Neuronal stem cell (in vitro differentiated cells): Measurements from ENCODE around the gene ADAM12.

ENCODE experiments used
- DNase-seq: peaks from one replicate; pipeline ENCODE4 v3.0.0-alpha.2; 2013; ENCODE audit warnings: low spot score
- H2AFZ ChIP-seq: one replicate; pipeline ENCODE4 v1.6.1; 2013; ENCODE audit warnings: mild to moderate bottlenecking, low read length, inconsistent platforms
- H2AK5ac ChIP-seq: 2 replicates; pipeline ENCODE4 v1.6.1; 2013; ENCODE audit warnings: low read depth, mild to moderate bottlenecking, inconsistent platforms, low read length, moderate library complexity, mixed read lengths
- H2BK120ac ChIP-seq: 2 replicates; pipeline ENCODE4 v1.6.1; 2013; ENCODE audit warnings: low read depth, mild to moderate bottlenecking, inconsistent platforms, low read length, moderate library complexity, mixed read lengths
- H2BK12ac ChIP-seq: one replicate; pipeline ENCODE4 v1.6.1; 2013; ENCODE audit warnings: low read length, inconsistent platforms
- H2BK15ac ChIP-seq: 2 replicates; pipeline ENCODE4 v1.6.1; 2013; ENCODE audit warnings: mild to moderate bottlenecking, low read length, inconsistent platforms, mixed read lengths
- H2BK5ac ChIP-seq: one replicate; pipeline ENCODE4 v1.6.1; 2013; ENCODE audit warnings: inconsistent platforms, mild to moderate bottlenecking, low read length, moderate library complexity
- H3K14ac ChIP-seq: one replicate; pipeline ENCODE4 v1.6.1; 2013; ENCODE audit warnings: low read length, inconsistent platforms
- H3K18ac ChIP-seq: 2 replicates; pipeline ENCODE4 v1.6.1; 2013; ENCODE audit warnings: low read length, inconsistent platforms
- H3K23ac ChIP-seq: 2 replicates; pipeline ENCODE4 v1.6.1; 2013; ENCODE audit warnings: low read depth, mild to moderate bottlenecking, mixed read lengths, low read length, inconsistent platforms; ENCODE audit not compliant: poor library complexity
- H3K27ac ChIP-seq: replicated peaks from 3 replicates; pipeline ENCODE4 v1.5.1; 2013; ENCODE audit warnings: low read length, inconsistent platforms
- H3K27me3 ChIP-seq, 3 experiments: 2 replicates each; pipeline ENCODE4 v1.6.1; 2013; ENCODE audit warnings: low read length in 3 of 3, mild to moderate bottlenecking in 2 of 3, inconsistent platforms in 1 of 3, low read depth in 1 of 3, mixed read lengths in 1 of 3, moderate library complexity in 1 of 3; ENCODE audit not compliant: control insufficient read depth in 3 of 3, insufficient read depth in 3 of 3
- H3K36me3 ChIP-seq, 2 donors: replicated peaks in 1 of 2; 2 replicates each; pipeline ENCODE4 v1.6.1; 2013; ENCODE audit warnings: low read length in 2 of 2; ENCODE audit not compliant: control insufficient read depth in 2 of 2, insufficient read depth in 2 of 2
- H3K4ac ChIP-seq: 2 replicates; pipeline ENCODE4 v1.6.1; 2013; ENCODE audit warnings: inconsistent platforms, mild to moderate bottlenecking, low read length, moderate library complexity
- H3K4me1 ChIP-seq, 2 donors: 1 replicate in 1 of 2; 2 replicates in 1 of 2; pipeline ENCODE4 v1.6.1; 2013; ENCODE audit warnings: low read length in 2 of 2, low read depth in 1 of 2; ENCODE audit not compliant: control insufficient read depth in 2 of 2, insufficient read depth in 1 of 2
- H3K4me2 ChIP-seq: one replicate; pipeline ENCODE4 v1.6.1; 2013; ENCODE audit warnings: mild to moderate bottlenecking, low read length, inconsistent platforms; ENCODE audit not compliant: insufficient read depth, poor library complexity, severe bottlenecking
- H3K4me3 ChIP-seq, 2 donors: 2 replicates each; pipeline ENCODE4 v1.5.1; 2013; ENCODE audit warnings: low read length in 2 of 2, mild to moderate bottlenecking in 2 of 2, inconsistent platforms in 1 of 2, moderate library complexity in 1 of 2
- H3K79me1 ChIP-seq: one replicate; pipeline ENCODE4 v1.6.1; 2013; ENCODE audit warnings: low read depth, mild to moderate bottlenecking, inconsistent platforms, low read length, moderate library complexity
- H3K9ac ChIP-seq: one replicate; pipeline ENCODE4 v1.6.1; 2013; ENCODE audit warnings: mild to moderate bottlenecking, low read depth, low read length, inconsistent platforms; ENCODE audit not compliant: poor library complexity
- H3K9me3 ChIP-seq, 2 donors: replicated peaks in 1 of 2; 2 replicates each; pipeline versions ENCODE3 to v1.6.1; 2013; ENCODE audit warnings: low read length in 2 of 2, mild to moderate bottlenecking in 2 of 2, inconsistent platforms in 1 of 2, low read depth in 1 of 2, mixed read lengths in 1 of 2, moderate library complexity in 1 of 2; ENCODE audit not compliant: control insufficient read depth in 2 of 2, insufficient read depth in 1 of 2
- H4K8ac ChIP-seq: one replicate; pipeline ENCODE4 v1.6.1; 2013; ENCODE audit warnings: low read depth, mild to moderate bottlenecking, inconsistent platforms, low read length, moderate library complexity
- H4K91ac ChIP-seq: one replicate; pipeline ENCODE4 v1.6.1; 2013; ENCODE audit warnings: low read length, low read depth, mild to moderate bottlenecking, inconsistent platforms; ENCODE audit not compliant: poor library complexity
- WGBS, 2 donors: extraction: QIAGEN DNeasy Blood & Tissue Kit; methylation state at CpG; one replicate each; pipeline ENCODE4 v1.1.7; 2013; ENCODE audit warnings: missing lambda C conversion rate in 2 of 2, mixed read lengths in 1 of 2; ENCODE audit not compliant: insufficient read length in 2 of 2, insufficient replicate concordance in 1 of 2; ENCODE audit errors: extremely low coverage in 2 of 2; 5-methylcytosine and 5-hydroxymethylcytosine counted together

ADAM12 gene

DNA sequence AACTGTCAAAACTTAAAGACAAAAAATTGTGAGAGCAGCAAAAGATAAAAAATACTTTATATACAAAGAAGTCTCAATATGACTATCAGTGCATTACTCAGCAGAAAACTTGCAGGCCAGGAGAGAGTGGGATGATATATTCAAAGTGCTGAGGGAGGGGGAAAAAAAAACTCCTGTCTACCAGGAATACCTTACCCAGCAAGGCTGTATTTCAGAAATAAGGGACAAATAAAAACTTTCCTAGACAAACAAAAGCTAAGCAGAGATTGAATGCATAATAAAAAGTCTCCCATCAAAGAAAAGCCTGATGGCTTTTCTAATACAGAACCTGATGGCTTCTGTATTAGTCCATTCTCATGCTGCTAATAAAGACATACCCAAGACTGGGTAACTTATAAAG, 31.1 kb downstream of the ADAM12 start:
- Histone ChIP-seq H2BK15ac (no peak overlapping the region), H3K27ac (no peak overlapping the region), H2BK120ac (no peak overlapping the region), H3K14ac (no peak overlapping the region), H4K91ac (no peak overlapping the region), H3K36me3 (no peaks in the 10 kb centered on the region), H3K4me3 (no peak overlapping the region), H3K4me1 (peaks cover 0 to 4% of the 10 kb centered on the region in 2 donors), H2BK12ac (no peak overlapping the region), H3K79me1 (peaks cover 2% of the 10 kb centered on the region), H3K9me3 (peaks cover 0 to 6% of the 10 kb centered on the region in 2 donors), H2AK5ac (no peak overlapping the region), H3K18ac (no peak overlapping the region), H4K8ac (no peak overlapping the region), H3K4me2 (no peak overlapping the region), H3K9ac (no peak overlapping the region), H3K23ac (no peak overlapping the region), H3K27me3 (no peaks in the 10 kb centered on the region), H3K4ac (no peak overlapping the region), H2AFZ (no peak overlapping the region), H2BK5ac (no peak overlapping the region)
- no peak for DNase-seq

DNA sequence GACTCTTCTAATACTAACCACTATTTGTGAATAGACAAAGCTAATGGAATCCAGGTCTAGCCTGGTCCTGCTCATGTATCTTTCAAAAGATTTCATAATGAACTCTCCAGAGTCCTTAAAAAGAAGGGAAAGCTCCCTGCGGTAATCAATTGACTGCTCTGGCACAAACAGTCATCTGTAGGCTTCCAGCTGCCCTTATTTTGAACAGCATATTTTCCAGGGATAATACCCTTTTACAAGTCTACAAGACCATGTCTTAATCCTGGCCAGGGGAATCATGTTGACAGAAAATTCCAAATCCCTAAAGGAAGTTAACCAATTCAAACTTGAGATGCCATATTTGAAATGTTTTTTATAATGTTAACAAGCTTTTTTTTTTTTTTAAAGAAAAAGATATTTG, 34.6 kb downstream of the ADAM12 start:
- no peaks in the 10 kb centered on the region for H3K27me3 ChIP-seq
- H3K4me3 ChIP-seq: no peak overlapping the region
- H4K91ac ChIP-seq: no peak overlapping the region
- no peak overlapping the region for H3K4ac ChIP-seq
- H2BK12ac ChIP-seq: no peak overlapping the region
- H3K14ac ChIP-seq: no peak overlapping the region
- no peaks in the 10 kb centered on the region for H3K36me3 ChIP-seq
- no peak overlapping the region for H3K4me2 ChIP-seq
- H3K27ac ChIP-seq: no peak overlapping the region
- H3K18ac ChIP-seq: no peak overlapping the region
- no peak for DNase-seq
- H3K79me1 ChIP-seq: no peaks in the 10 kb centered on the region
- H2BK15ac ChIP-seq: no peak overlapping the region
- H3K9ac ChIP-seq: no peak overlapping the region
- H2BK5ac ChIP-seq: no peak overlapping the region
- no peak overlapping the region for H3K23ac ChIP-seq
- WGBS, 2 donors: no CpG with 5 or more reads among the region's 1 CpG
- no peak overlapping the region for H4K8ac ChIP-seq
- H3K9me3 ChIP-seq: peaks cover 0 to 8% of the 10 kb centered on the region in 2 donors
- H2AK5ac ChIP-seq: no peak overlapping the region
- H2BK120ac ChIP-seq: no peak overlapping the region
- peaks cover 0 to 4% of the 10 kb centered on the region in 2 donors for H3K4me1 ChIP-seq
- H2AFZ ChIP-seq: no peak overlapping the region

DNA sequence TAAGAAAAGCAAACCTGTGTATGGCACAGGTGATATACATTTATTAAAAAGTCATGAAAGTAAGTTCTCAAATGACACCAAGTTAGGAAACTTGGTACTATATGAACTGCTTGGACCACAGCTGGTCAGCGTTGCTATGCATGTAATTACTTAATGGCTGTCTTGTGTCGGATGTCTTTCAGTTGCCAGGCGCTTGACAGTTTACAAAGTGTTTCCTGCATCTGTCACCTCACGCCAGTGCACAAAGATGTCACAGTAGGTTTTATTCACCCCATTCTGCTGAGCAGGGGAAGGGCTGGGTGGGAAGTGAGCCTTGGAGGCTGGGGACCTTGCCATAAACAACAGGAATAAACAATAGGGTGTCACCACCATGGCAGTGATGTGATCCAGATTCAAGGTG, 35.8 kb downstream of the ADAM12 start:
- H3K36me3 ChIP-seq: no peaks in the 10 kb centered on the region
- no peak overlapping the region for H2BK5ac ChIP-seq
- no peak overlapping the region for H2AK5ac ChIP-seq
- H3K4me2 ChIP-seq: no peak overlapping the region
- H3K4me3 ChIP-seq: no peak overlapping the region
- no peak overlapping the region for H3K27ac ChIP-seq
- no peak overlapping the region for H2BK12ac ChIP-seq
- no peaks in the 10 kb centered on the region for H3K79me1 ChIP-seq
- H2BK15ac ChIP-seq: no peak overlapping the region
- no peak overlapping the region for H2BK120ac ChIP-seq
- no peak overlapping the region for H3K9ac ChIP-seq
- no peak overlapping the region for H4K91ac ChIP-seq
- no peak overlapping the region for H2AFZ ChIP-seq
- peaks cover 0 to 4% of the 10 kb centered on the region in 2 donors for H3K4me1 ChIP-seq
- no peak overlapping the region for H3K4ac ChIP-seq
- H3K9me3 ChIP-seq: peaks cover 0 to 8% of the 10 kb centered on the region in 2 donors
- no peak overlapping the region for H3K23ac ChIP-seq
- H3K14ac ChIP-seq: no peak overlapping the region
- no CpG with 5 or more reads among the region's 4 CpGs for WGBS, 2 donors
- H4K8ac ChIP-seq: no peak overlapping the region
- H3K27me3 ChIP-seq: no peaks in the 10 kb centered on the region
- H3K18ac ChIP-seq: no peak overlapping the region
- no peak for DNase-seq

DNA sequence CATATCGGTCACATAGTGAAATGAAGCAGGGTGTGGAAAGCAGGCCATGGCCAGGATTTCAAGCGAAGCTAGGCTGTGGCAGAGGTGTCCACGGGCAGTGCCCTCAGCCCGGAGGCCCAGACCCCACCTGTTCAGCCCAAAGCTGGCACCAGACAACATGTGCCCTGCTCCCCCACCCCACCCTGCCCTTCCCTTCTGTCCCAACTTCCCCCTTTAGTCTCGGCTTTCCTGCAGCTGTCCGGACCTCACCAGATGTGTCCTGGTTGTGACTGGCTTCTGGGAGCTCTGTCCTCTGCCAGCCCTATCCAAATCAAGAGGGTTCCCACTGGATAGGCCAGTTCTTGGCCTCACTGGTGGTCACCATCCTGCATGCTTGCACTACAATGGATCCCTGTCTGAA, 37.3 kb downstream of the ADAM12 start:
- Histone ChIP-seq H2BK120ac (no peak overlapping the region), H3K4me3 (no peak overlapping the region), H2BK12ac (no peak overlapping the region), H3K14ac (no peak overlapping the region), H3K18ac (peak overlapping the region; percentile 22), H2BK15ac (peak overlapping the region; percentile 25), H3K36me3 (no peaks in the 10 kb centered on the region), H3K4me1 (peaks cover 0 to 4% of the 10 kb centered on the region in 2 donors), H3K79me1 (no peaks in the 10 kb centered on the region), H2BK5ac (no peak overlapping the region), H4K8ac (no peak overlapping the region), H4K91ac (no peak overlapping the region), H3K23ac (no peak overlapping the region), H3K27ac (no peak overlapping the region), H3K9me3 (peaks cover 0 to 4% of the 10 kb centered on the region in 2 donors), H3K4ac (no peak overlapping the region), H2AK5ac (peak overlapping the region; percentile 61), H3K27me3 (no peaks in the 10 kb centered on the region), H2AFZ (no peak overlapping the region), H3K9ac (no peak overlapping the region), H3K4me2 (no peak overlapping the region)
- WGBS, 2 donors: no CpG with 5 or more reads among the region's 6 CpGs
- no peak for DNase-seq
